Adrenal gland (tissue), 12 donors: ENCODE data around the gene RIMKLB. TPM values are rescaled to one million over a fixed set of nuclear protein-coding genes. Genes with fewer than 3 reads are reported as not detected.
"Not testable (repeated sequence)": the region's sequence is repeated elsewhere in the genome, so short reads cannot be mapped to it uniquely, and the experiment has no call there.

Experiments used
- DNase-seq, 7 donors: peaks; one replicate each; pipeline ENCODE4 v3.0.0-alpha.2; 2019 to 2020
- H3K27ac ChIP-seq, 5 donors: fragments of 200-600 bp; sonication (generic) in 4 of 5; 1 replicate in 3 of 5; 2 replicates in 2 of 5; pipeline versions ENCODE4 v1.5.1 to v1.8.0; 2016 to 2020; ENCODE audit warnings: mild to moderate bottlenecking in 1 of 5
- H3K27me3 ChIP-seq: fragments of 200-600 bp; 2 replicates; pipeline ENCODE4 v1.8.0; 2021
- H3K36me3 ChIP-seq, 2 donors: fragments of 200-600 bp; replicated peaks in 1 of 2; 1 replicate in 1 of 2; 2 replicates in 1 of 2; pipeline versions ENCODE4 v1.5.1 to v1.8.0; 2018 to 2022
- H3K4me1 ChIP-seq, 2 donors: fragments of 200-600 bp; replicated peaks in 1 of 2; 1 replicate in 1 of 2; 2 replicates in 1 of 2; pipeline versions ENCODE4 v1.5.1 to v1.8.0; 2018 to 2021
- H3K4me3 ChIP-seq, 4 donors: fragments of 200-600 bp; sonication (generic) in 3 of 4; one replicate each; pipeline ENCODE4 v1.5.1; 2016 to 2018
- H3K9me3 ChIP-seq, 3 donors: fragments of 200-600 bp; sonication (generic) in 1 of 3; replicated peaks in 1 of 3; 1 replicate in 2 of 3; 2 replicates in 1 of 3; pipeline versions ENCODE4 v1.5.1 to v1.8.0; 2016 to 2021
- POLR2A ChIP-seq, 2 donors: fragments of 450-650 bp; IDR thresholded peaks; one replicate each; pipeline ENCODE4 v1.6.1; 2017; ENCODE audit warnings: antibody characterized with exemption in 2 of 2, mild to moderate bottlenecking in 2 of 2, moderate library complexity in 1 of 2
- WGBS, 4 donors: extraction: QIAGEN DNeasy Blood & Tissue Kit in 2 of 4; methylation state at CpG; one replicate each; pipeline versions ENCODE4 v1.1.5 to v1.1.7; 2013 to 2017; 5-methylcytosine and 5-hydroxymethylcytosine counted together
- intact Hi-C, 2 donors: fragments of 100-400 bp; cut with DNase I; formaldehyde crosslinking; loops; one replicate each; pipeline versions ENCODE4 v1.14.1 to v1.15.0; 2022 to 2023
- polyA plus RNA-seq, 3 donors: library from polyadenylated mRNA; stranded (reverse); fragments of 200-250 nt in 2 of 3; fragments of 350-450 nt in 1 of 3; fragmentation: Illumina TruSeq in 1 of 3; extraction: RNeasy Lipid Tissue Mini Kit (QIAGEN cat#74804) in 1 of 3; gene quantifications; one replicate each; pipeline ENCODE4 v1.2.3, GENCODE V29; 2013 to 2014
- total RNA-seq, 9 donors: library from RNA; depleted of rRNA in 4 of 9; stranded (reverse); fragments of >200 nt in 4 of 9; fragments of 120-200 nt in 1 of 9; fragmentation: NEBNext Ultra II Directional in 1 of 9; extraction: Animal tissue kit (Norgen Biotek cat#: 25700) in 1 of 9; gene quantifications; one replicate each; pipeline versions ENCODE4 v1.1.0 to v1.2.4, GENCODE V29; 2013 to 2023
- TF ChIP-seq, protein P1 (sequence below), 6 experiments: fragments of 450-650 bp in 4 of 6; fragments of 200-600 bp in 2 of 6; sonication (generic) in 1 of 6; IDR thresholded peaks; 1 replicate in 5 of 6; 2 replicates in 1 of 6; pipeline versions ENCODE4 v1.5.1 to v1.8.0; 2016 to 2021; ENCODE audit warnings: antibody characterized with exemption in 6 of 6, mild to moderate bottlenecking in 2 of 6, moderate library complexity in 1 of 6
- donor health status: healthy with polysubstance abuse.
- donor health status: Bipolar disorder and iron deficiency.
- donor health status: DM: yes; HTN: yes; CAD: no.
- donor health status: DM: no; HTN: no; CAD: no.
- donor health status: DM: no; HTN: no; CAD: no.
- donor health status: DM: yes; HTN: yes; CAD: no.

Gene RIMKLB
- total and polyA plus RNA-seq, 12 donors: 10.0 to 225 (median 22.1) TPM

- H3K4me1 ChIP-seq, H3K9me3 ChIP-seq, H3K27me3 ChIP-seq, H3K36me3 ChIP-seq, intact Hi-C loops, H3K4me3 ChIP-seq, DNase-seq, H3K27ac ChIP-seq: not testable (repeated sequence)
- 86 to 97% (median 93%) methylated on average over 4 of the region's 4 CpGs for WGBS, 4 donors
These were observed 95.4 kb downstream of the RIMKLB start for GRCh38 chr12:8793226-8793625.

DNA sequence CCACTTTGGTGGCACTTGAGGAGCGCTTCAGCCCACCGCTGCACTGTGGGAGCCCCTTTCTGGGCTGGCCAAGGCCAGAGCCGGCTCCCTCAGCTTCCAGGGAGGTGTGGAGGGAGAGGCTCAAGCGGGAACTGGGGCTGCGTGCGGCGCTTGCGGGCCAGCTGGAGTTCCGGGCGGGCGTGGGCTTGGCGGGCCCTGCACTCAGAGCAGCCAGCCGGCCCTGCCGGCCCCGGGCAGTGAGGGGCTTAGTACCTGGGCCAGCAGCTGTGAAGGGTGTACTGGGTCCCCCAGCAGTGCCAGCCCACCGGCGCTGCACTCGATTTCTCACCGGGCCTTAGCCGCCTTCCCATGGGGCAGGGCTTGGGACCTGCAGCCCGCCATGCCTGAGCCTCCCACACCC lies 96.8 kb downstream of the RIMKLB start:
- intact Hi-C loops, H3K4me1 ChIP-seq, H3K4me3 ChIP-seq, H3K36me3 ChIP-seq, H3K27ac ChIP-seq, H3K27me3 ChIP-seq, DNase-seq, H3K9me3 ChIP-seq: not testable (repeated sequence)
- WGBS, 4 donors: 97 to 100% (median 98%) methylated on average over 6 to 21 of the region's 21 CpGs

- no peak overlapping the region for H3K27ac ChIP-seq
- no peaks in the 10 kb centered on the region for H3K27me3 ChIP-seq
- H3K4me1 ChIP-seq: no peaks in the 10 kb centered on the region
- H3K4me3 ChIP-seq: no peak overlapping the region
- intact Hi-C loops: no loop called here
- 71 to 82% (median 79%) methylated on average over 5 of the region's 5 CpGs for WGBS, 4 donors
- H3K9me3 ChIP-seq: no peaks in the 10 kb centered on the region
- no peaks in the 10 kb centered on the region for H3K36me3 ChIP-seq
- DNase-seq: no peak
- TF ChIP-seq, protein P1, sequence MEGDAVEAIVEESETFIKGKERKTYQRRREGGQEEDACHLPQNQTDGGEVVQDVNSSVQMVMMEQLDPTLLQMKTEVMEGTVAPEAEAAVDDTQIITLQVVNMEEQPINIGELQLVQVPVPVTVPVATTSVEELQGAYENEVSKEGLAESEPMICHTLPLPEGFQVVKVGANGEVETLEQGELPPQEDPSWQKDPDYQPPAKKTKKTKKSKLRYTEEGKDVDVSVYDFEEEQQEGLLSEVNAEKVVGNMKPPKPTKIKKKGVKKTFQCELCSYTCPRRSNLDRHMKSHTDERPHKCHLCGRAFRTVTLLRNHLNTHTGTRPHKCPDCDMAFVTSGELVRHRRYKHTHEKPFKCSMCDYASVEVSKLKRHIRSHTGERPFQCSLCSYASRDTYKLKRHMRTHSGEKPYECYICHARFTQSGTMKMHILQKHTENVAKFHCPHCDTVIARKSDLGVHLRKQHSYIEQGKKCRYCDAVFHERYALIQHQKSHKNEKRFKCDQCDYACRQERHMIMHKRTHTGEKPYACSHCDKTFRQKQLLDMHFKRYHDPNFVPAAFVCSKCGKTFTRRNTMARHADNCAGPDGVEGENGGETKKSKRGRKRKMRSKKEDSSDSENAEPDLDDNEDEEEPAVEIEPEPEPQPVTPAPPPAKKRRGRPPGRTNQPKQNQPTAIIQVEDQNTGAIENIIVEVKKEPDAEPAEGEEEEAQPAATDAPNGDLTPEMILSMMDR (IDR thresholded peaks at IDR 0.05): no peak
- TF ChIP-seq POLR2A (IDR thresholded peaks at IDR 0.05): no peak
These were observed 99.2 kb downstream of the RIMKLB start for GRCh38 chr12:8796831-8797626.

DNA sequence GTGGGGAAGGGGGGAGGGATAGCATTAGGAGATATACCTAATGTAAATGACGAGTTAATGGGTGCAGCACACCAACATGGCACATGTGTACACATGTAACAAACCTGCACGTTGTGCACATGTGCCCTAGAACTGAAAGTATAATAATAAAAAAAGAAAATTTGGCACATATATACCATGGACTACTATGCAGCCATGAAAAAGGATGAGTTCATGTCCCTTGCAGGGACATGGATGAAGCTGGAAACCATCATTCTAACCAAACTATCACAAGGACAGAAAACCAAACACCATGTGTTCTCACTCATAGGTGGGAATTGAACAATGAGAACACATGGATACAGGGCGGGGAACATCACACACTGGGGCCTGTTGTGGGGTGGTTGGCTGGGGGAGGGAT lies 103.4 kb downstream of the RIMKLB start:
- H3K9me3 ChIP-seq, intact Hi-C loops, H3K36me3 ChIP-seq, H3K4me3 ChIP-seq, H3K27me3 ChIP-seq, H3K4me1 ChIP-seq, DNase-seq, H3K27ac ChIP-seq: not testable (repeated sequence)
- WGBS, 4 donors: 87 to 91% (median 90%) methylated on average over 3 of the region's 3 CpGs

DNA sequence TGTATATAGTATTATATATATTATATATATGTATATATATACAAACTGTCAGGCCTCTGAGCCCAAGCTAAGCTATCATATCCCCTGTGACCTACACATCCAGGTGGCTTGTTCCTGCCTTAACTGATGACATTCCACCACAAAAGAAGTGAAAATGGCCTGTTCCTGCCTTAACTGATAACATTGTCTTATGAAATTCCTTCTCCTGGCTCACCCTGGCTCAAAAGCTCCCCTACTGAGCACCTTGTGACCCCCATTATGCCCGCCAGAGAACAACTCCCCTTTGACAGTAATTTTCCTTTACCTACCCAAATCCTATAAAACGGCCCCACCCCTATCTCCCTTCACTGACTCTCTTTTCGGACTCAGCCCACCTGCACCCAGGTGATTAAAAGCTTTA lies 107.0 kb downstream of the RIMKLB start:
- DNase-seq, H3K36me3 ChIP-seq, H3K27ac ChIP-seq, H3K27me3 ChIP-seq, H3K9me3 ChIP-seq, H3K4me3 ChIP-seq, H3K4me1 ChIP-seq, intact Hi-C loops: not testable (repeated sequence)
- WGBS, 4 donors: 76 to 91% (median 80%) methylated on average over 3 of the region's 3 CpGs

DNA sequence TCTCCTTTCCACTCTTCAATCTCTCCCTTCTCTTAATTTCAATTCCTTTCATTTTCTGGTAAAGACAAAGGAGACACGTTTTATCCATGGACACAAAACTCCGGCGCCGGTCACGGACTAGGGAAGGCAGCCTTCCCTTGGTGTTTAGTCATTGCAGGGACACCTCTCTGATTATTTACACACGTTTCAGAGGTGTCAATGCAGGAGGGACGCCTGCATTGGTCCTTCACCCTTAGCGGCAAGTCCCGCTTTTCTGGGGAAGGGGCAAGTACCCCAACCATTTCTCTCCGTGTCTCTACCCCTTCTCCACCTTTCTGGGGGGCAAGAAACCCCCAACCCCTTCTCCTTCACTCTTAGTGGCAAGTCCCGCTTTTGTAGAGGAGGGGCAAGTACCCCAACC lies 107.7 kb downstream of the RIMKLB start:
- H3K4me3 ChIP-seq, H3K36me3 ChIP-seq, H3K27me3 ChIP-seq, H3K9me3 ChIP-seq, DNase-seq, H3K4me1 ChIP-seq, H3K27ac ChIP-seq, intact Hi-C loops: not testable (repeated sequence)
- WGBS, 4 donors: 82 to 92% (median 87%) methylated on average over 11 of the region's 11 CpGs

DNA sequence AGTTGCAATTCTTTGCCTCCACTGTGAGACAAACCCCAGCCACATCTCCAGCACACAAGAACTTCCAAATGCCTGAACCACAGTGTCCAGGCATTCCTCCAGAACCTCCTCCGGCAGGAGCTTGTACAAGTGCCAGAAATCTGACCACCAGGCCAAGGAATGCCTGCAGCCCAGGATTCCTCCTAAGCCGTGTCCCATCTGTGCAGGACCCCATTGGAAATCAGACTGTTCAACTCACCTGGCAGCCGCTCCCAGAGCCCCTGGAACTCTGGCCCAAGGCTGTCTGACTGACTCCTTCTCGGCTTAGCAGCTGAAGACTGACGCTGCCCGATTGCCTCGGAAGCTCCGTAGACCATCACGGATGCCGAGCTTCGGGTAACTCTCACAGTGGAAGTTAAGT lies 109.3 kb downstream of the RIMKLB start:
- H3K4me3 ChIP-seq, H3K9me3 ChIP-seq, intact Hi-C loops, H3K36me3 ChIP-seq, H3K4me1 ChIP-seq, DNase-seq, H3K27ac ChIP-seq, H3K27me3 ChIP-seq: not testable (repeated sequence)
- WGBS, 4 donors: 83 to 97% (median 93%) methylated on average over 4 to 11 of the region's 11 CpGs

GRCh38 chr12:8810112-8810511 lies 112.3 kb downstream of the RIMKLB start:
- H3K9me3 ChIP-seq, H3K36me3 ChIP-seq, H3K4me1 ChIP-seq, DNase-seq, H3K27ac ChIP-seq, H3K27me3 ChIP-seq, intact Hi-C loops, H3K4me3 ChIP-seq: not testable (repeated sequence)
- WGBS, 4 donors: 77 to 80% (median 78%) methylated on average over 7 of the region's 7 CpGs
